Neural cell (in vitro differentiated cells): ENCODE data around the gene ANAPC15.

Source experiments
- CTCF ChIP-seq: fragments of 450-650 bp; IDR thresholded peaks from 2 replicates; pipeline ENCODE4 v1.5.1; 2014; ENCODE audit warnings: antibody characterized with exemption, mild to moderate bottlenecking, moderate library complexity; ENCODE audit not compliant: poor library complexity, severe bottlenecking
- EZH2 ChIP-seq: fragments of 200-600, 300-800 bp; shearing (Covaris generic), sonication (generic); IDR thresholded peaks from 2 replicates; pipeline ENCODE4 v1.6.1; 2014; ENCODE audit warnings: antibody characterized with exemption, low read length, borderline replicate concordance, mild to moderate bottlenecking; ENCODE audit not compliant: insufficient read depth, poor library complexity, severe bottlenecking
- MXI1 ChIP-seq: fragments of 450-650 bp; conservative IDR thresholded peaks from 2 replicates; pipeline ENCODE4 v1.6.1; 2014; ENCODE audit warnings: antibody characterized with exemption, mild to moderate bottlenecking; ENCODE audit not compliant: poor library complexity, severe bottlenecking
- POLR2AphosphoS5 ChIP-seq: IDR thresholded peaks from 2 replicates; pipeline ENCODE4 v1.6.1; 2012
- RAD21 ChIP-seq: fragments of 450-650 bp; conservative IDR thresholded peaks from 2 replicates; pipeline ENCODE4 v1.6.1; 2014; ENCODE audit warnings: antibody characterized with exemption, mild to moderate bottlenecking, moderate library complexity
- REST ChIP-seq: IDR thresholded peaks from 2 replicates; pipeline ENCODE4 v1.6.1; 2012; ENCODE audit warnings: borderline replicate concordance
- SMC3 ChIP-seq: fragments of 450-650 bp; conservative IDR thresholded peaks from 2 replicates; pipeline ENCODE4 v1.6.1; 2014; ENCODE audit warnings: antibody characterized with exemption, mild to moderate bottlenecking, moderate library complexity; ENCODE audit not compliant: poor library complexity

- no peak for TF ChIP-seq RAD21
- no peak for TF ChIP-seq POLR2AphosphoS5
- TF ChIP-seq CTCF, result no peak
- no peak for TF ChIP-seq EZH2
- no peak for TF ChIP-seq REST
- no peak for TF ChIP-seq MXI1
- no peak for TF ChIP-seq SMC3
Measured at GRCh38 chr11:72102162-72102561, 10.3 kb downstream of the ANAPC15 start.
